Natural killer cell (primary cell): ENCODE results near the gene CABP4. TPM values are rescaled to one million over a fixed set of nuclear protein-coding genes. Genes with fewer than 3 reads are reported as not detected.
A peak's percentile ranks its signal among the peaks of the same experiment; 100 is the strongest.

Experiments
- ATAC-seq, 3 donors: fragments of 150-1000 bp in 2 of 3; fragments of 200-7000 bp in 1 of 3; cut with Tn5 transposase; 1 replicate in 1 of 3; 2 replicates in 2 of 3; pipeline ENCODE4 v1.10.0; 2021; ENCODE audit warnings: mild to moderate bottlenecking in 2 of 3, moderate library complexity in 2 of 3
- DNase-seq, 2 donors: peaks; one replicate each; pipeline versions ENCODE4 v3.0.0 to v3.0.0-alpha.2; 2013 to 2021; ENCODE audit warnings: mixed read lengths in 1 of 2
- H3K27ac ChIP-seq: one replicate; pipeline ENCODE4 v1.5.1; 2013; ENCODE audit warnings: mild to moderate bottlenecking, low read length
- H3K27me3 ChIP-seq: one replicate; pipeline ENCODE4 v1.6.1; 2013; ENCODE audit warnings: low read length; ENCODE audit not compliant: control insufficient read depth, insufficient read depth
- H3K36me3 ChIP-seq: one replicate; pipeline ENCODE4 v1.6.1; 2013; ENCODE audit warnings: low read length; ENCODE audit not compliant: control insufficient read depth, insufficient read depth
- H3K4me1 ChIP-seq: one replicate; pipeline ENCODE4 v1.6.1; 2013; ENCODE audit warnings: low read length; ENCODE audit not compliant: control insufficient read depth, insufficient read depth
- H3K4me3 ChIP-seq: one replicate; pipeline ENCODE4 v1.5.1; 2013; ENCODE audit warnings: low read length
- H3K9me3 ChIP-seq: one replicate; pipeline ENCODE4 v1.6.1; 2013; ENCODE audit warnings: low read length; ENCODE audit not compliant: control insufficient read depth, insufficient read depth
- H3K27ac Mint-ChIP-seq, 2 donors: one replicate each; pipeline ENCODE4 v1.8.0; 2022; ENCODE audit warnings: mild to moderate bottlenecking in 2 of 2, mixed read lengths in 2 of 2, moderate library complexity in 1 of 2
- H3K27me3 Mint-ChIP-seq, 2 donors: one replicate each; pipeline ENCODE4 v1.8.0; 2022; ENCODE audit warnings: low read depth in 2 of 2, mixed read lengths in 2 of 2
- H3K36me3 Mint-ChIP-seq: one replicate; pipeline ENCODE4 v1.8.0; 2022; ENCODE audit warnings: mixed read lengths
- H3K4me1 Mint-ChIP-seq, 2 donors: one replicate each; pipeline ENCODE4 v1.8.0; 2022; ENCODE audit warnings: mixed read lengths in 2 of 2
- H3K4me3 Mint-ChIP-seq: one replicate; pipeline ENCODE4 v1.8.0; 2022; ENCODE audit warnings: mild to moderate bottlenecking, moderate library complexity, mixed read lengths
- H3K9me3 Mint-ChIP-seq, 2 donors: one replicate each; pipeline ENCODE4 v1.8.0; 2022; ENCODE audit warnings: mixed read lengths in 2 of 2
- CTCF ChIP-seq: fragments of 200-600 bp; IDR thresholded peaks from one replicate; pipeline ENCODE4 v1.8.0; 2022; ENCODE audit warnings: antibody characterized with exemption
- WGBS: methylation state at CpG from one replicate; pipeline ENCODE4 v1.1.7; 2013; ENCODE audit warnings: missing lambda C conversion rate; ENCODE audit not compliant: insufficient coverage; 5-methylcytosine and 5-hydroxymethylcytosine counted together
- intact Hi-C: fragments of 100-400 bp; cut with micrococcal nuclease; formaldehyde crosslinking; loops from one replicate; pipeline ENCODE4 v1.14.2; 2022
- total RNA-seq, 4 donors: library from RNA; stranded (reverse); fragments of 120-200 nt in 1 of 4; gene quantifications; one replicate each; pipeline versions ENCODE4 v1.2.3 to v1.2.4, GENCODE V29; 2013 to 2022

The CABP4 gene
- total RNA-seq, 3 donors from 2014 or later (not counting 1 experiment from before 2014, with no cell fraction given), result 12.9 to 22.8 (median 21.3) TPM

GRCh38 chr11:67431346-67432249 is 23.6 kb upstream of the CABP4 start:
- H3K9me3 Mint-ChIP-seq, result no peaks in the 10 kb centered on the region
- H3K4me1 ChIP-seq, result peaks cover 72% of the 10 kb centered on the region
- peaks cover 35% of the 10 kb centered on the region for H3K36me3 ChIP-seq
- peak overlapping the region; percentile 12 for H3K27ac ChIP-seq
- H3K36me3 Mint-ChIP-seq, result no peaks in the 10 kb centered on the region
- H3K4me3 Mint-ChIP-seq, result peak overlapping the region; percentile 70
- intact Hi-C loops, result no loop called here
- DNase-seq (no peak), ATAC-seq (no peak)
- H3K4me1 Mint-ChIP-seq, result peaks cover 42 to 52% of the 10 kb centered on the region in 2 donors
- TF ChIP-seq CTCF, result no peak
- WGBS, result 94% methylated on average over 16 of the region's 24 CpGs
- peak overlapping the region; percentile 88 to 92 for H3K27ac Mint-ChIP-seq
- no peaks in the 10 kb centered on the region for H3K27me3 ChIP-seq
- H3K27me3 Mint-ChIP-seq, result no peaks in the 10 kb centered on the region
- no peak overlapping the region for H3K4me3 ChIP-seq
- H3K9me3 ChIP-seq, result no peaks in the 10 kb centered on the region

GRCh38 chr11:67432655-67433349 is 22.4 kb upstream of the CABP4 start:
- peak overlapping the region; percentile 86 for H3K27ac ChIP-seq
- Mint-ChIP-seq H3K27me3 (no peaks in the 10 kb centered on the region), H3K4me3 (peak overlapping the region; percentile 45), H3K27ac (peak overlapping the region; percentile 88 to 92), H3K4me1 (peaks cover 43 to 57% of the 10 kb centered on the region in 2 donors), H3K9me3 (no peaks in the 10 kb centered on the region), H3K36me3 (no peaks in the 10 kb centered on the region)
- H3K36me3 ChIP-seq, result peaks cover 35% of the 10 kb centered on the region
- no peaks in the 10 kb centered on the region for H3K9me3 ChIP-seq
- H3K4me1 ChIP-seq, result peaks cover 67% of the 10 kb centered on the region
- ATAC-seq, result no peak
- intact Hi-C loops, result no loop called here
- DNase-seq, result peak in 1 of 2 donors; percentile 13
- 76% methylated on average over 21 of the region's 22 CpGs for WGBS
- H3K27me3 ChIP-seq, result no peaks in the 10 kb centered on the region
- no peak overlapping the region for H3K4me3 ChIP-seq
- TF ChIP-seq CTCF, result no peak

GRCh38 chr11:67433536-67434394 is 21.4 kb upstream of the CABP4 start:
- Mint-ChIP-seq H3K27ac (peak overlapping the region; percentile 88 to 92), H3K4me3 (peak overlapping the region; percentile 78), H3K9me3 (no peaks in the 10 kb centered on the region), H3K4me1 (peaks cover 39 to 62% of the 10 kb centered on the region in 2 donors), H3K27me3 (no peaks in the 10 kb centered on the region), H3K36me3 (no peaks in the 10 kb centered on the region)
- Histone ChIP-seq H3K9me3 (no peaks in the 10 kb centered on the region), H3K4me1 (peaks cover 73% of the 10 kb centered on the region), H3K4me3 (no peak overlapping the region), H3K36me3 (peaks cover 35% of the 10 kb centered on the region), H3K27ac (peak overlapping the region; percentile 86), H3K27me3 (no peaks in the 10 kb centered on the region)
- ATAC-seq (peak; percentile 58 to 67 (median 64)), DNase-seq (peak; percentile 45 to 56)
- intact Hi-C loops, result no loop called here
- 45% methylated on average over 20 of the region's 22 CpGs for WGBS
- TF ChIP-seq CTCF, result no peak
